Ectodermal cell (in vitro differentiated cells): ENCODE data around the gene ONECUT1.

Experiments used
- H3K27ac ChIP-seq: 2 replicates; pipeline ENCODE4 v1.7.0; 2013; ENCODE audit warnings: mild to moderate bottlenecking, low read depth, low read length; ENCODE audit not compliant: insufficient read depth, poor library complexity, severe bottlenecking
- H3K27me3 ChIP-seq: 2 replicates; pipeline ENCODE4 v1.7.0; 2013; ENCODE audit warnings: mild to moderate bottlenecking, low read length; ENCODE audit not compliant: insufficient read depth, control insufficient read depth, poor library complexity, severe bottlenecking
- H3K36me3 ChIP-seq: one replicate; pipeline ENCODE4 v1.7.0; 2013; ENCODE audit warnings: low read length; ENCODE audit not compliant: control insufficient read depth, insufficient read depth
- H3K4me1 ChIP-seq: one replicate; pipeline ENCODE4 v1.7.0; 2013; ENCODE audit warnings: low read length; ENCODE audit not compliant: control insufficient read depth, insufficient read depth
- H3K4me3 ChIP-seq: 2 replicates; pipeline ENCODE4 v1.7.0; 2013; ENCODE audit warnings: low read depth, low read length, control low read depth; ENCODE audit not compliant: insufficient read depth
- H3K9me3 ChIP-seq: 2 replicates; pipeline ENCODE4 v1.7.0; 2013; ENCODE audit warnings: mild to moderate bottlenecking, low read length, moderate library complexity; ENCODE audit not compliant: control insufficient read depth
- WGBS, 2 experiments: methylation state at CpG; one replicate each; pipeline ENCODE4 v1.1.7; 2013; ENCODE audit warnings: missing lambda C conversion rate in 2 of 2; 5-methylcytosine and 5-hydroxymethylcytosine counted together

ONECUT1 gene

DNA sequence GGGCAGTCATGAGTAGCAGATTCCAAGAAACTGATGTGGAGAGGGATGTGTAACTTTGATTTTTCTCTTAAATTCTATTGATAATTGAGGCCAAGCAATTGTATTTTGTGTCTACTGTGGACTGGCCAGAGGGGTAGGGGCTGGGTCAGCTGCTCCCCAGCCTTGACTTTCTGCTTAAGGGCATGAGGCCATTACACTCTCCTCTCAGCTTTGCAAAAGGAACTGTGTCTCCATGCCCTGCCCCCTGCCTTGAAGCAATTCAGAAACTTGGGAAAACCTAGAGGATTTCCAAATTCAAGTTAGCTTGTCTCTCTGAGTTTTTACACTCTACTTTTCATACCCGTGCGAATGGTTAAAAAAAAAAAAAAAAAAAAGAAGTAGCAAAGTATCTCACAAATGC, 38.6 kb downstream of the ONECUT1 start:
- Histone ChIP-seq H3K27me3 (no peaks in the 10 kb centered on the region), H3K27ac (no peak overlapping the region), H3K36me3 (no peaks in the 10 kb centered on the region), H3K4me3 (no peak overlapping the region), H3K9me3 (no peaks in the 10 kb centered on the region), H3K4me1 (peaks cover 3% of the 10 kb centered on the region)
- 81% methylated on average over 2 of the region's 2 CpGs; no CpG with 5 or more reads in 1 of the 2 experiments for WGBS, 2 experiments

- no peak overlapping the region for H3K27ac ChIP-seq
- H3K27me3 ChIP-seq = no peaks in the 10 kb centered on the region
- H3K36me3 ChIP-seq = no peaks in the 10 kb centered on the region
- H3K4me3 ChIP-seq = no peak overlapping the region
- 23 to 52% methylated on average over 2 to 3 of the region's 4 CpGs for WGBS, 2 experiments
- H3K4me1 ChIP-seq = peaks cover 3% of the 10 kb centered on the region
- no peaks in the 10 kb centered on the region for H3K9me3 ChIP-seq
Measured at GRCh38 chr15:52749258-52749657, 40.9 kb downstream of the ONECUT1 start.

GRCh38 chr15:52746162-52746757, 43.9 kb downstream of the ONECUT1 start:
- Histone ChIP-seq H3K4me3 (no peak overlapping the region), H3K27ac (no peak overlapping the region), H3K9me3 (no peaks in the 10 kb centered on the region), H3K4me1 (peaks cover 3% of the 10 kb centered on the region), H3K27me3 (no peaks in the 10 kb centered on the region), H3K36me3 (no peaks in the 10 kb centered on the region)
- 68 to 90% methylated on average over 4 to 6 of the region's 6 CpGs for WGBS, 2 experiments

GRCh38 chr15:52745326-52746161, 44.6 kb downstream of the ONECUT1 start:
- no peaks in the 10 kb centered on the region for H3K9me3 ChIP-seq
- H3K4me3 ChIP-seq = no peak overlapping the region
- WGBS, 2 experiments = 49 to 67% methylated on average over 12 of the region's 12 CpGs
- H3K36me3 ChIP-seq = no peaks in the 10 kb centered on the region
- peaks cover 3% of the 10 kb centered on the region for H3K4me1 ChIP-seq
- H3K27me3 ChIP-seq = no peaks in the 10 kb centered on the region
- H3K27ac ChIP-seq = no peak overlapping the region

- 88 to 93% methylated on average over 4 of the region's 4 CpGs for WGBS, 2 experiments
- no peak overlapping the region for H3K4me3 ChIP-seq
Measured at GRCh38 chr15:52738311-52738710, 51.8 kb downstream of the ONECUT1 start.

DNA sequence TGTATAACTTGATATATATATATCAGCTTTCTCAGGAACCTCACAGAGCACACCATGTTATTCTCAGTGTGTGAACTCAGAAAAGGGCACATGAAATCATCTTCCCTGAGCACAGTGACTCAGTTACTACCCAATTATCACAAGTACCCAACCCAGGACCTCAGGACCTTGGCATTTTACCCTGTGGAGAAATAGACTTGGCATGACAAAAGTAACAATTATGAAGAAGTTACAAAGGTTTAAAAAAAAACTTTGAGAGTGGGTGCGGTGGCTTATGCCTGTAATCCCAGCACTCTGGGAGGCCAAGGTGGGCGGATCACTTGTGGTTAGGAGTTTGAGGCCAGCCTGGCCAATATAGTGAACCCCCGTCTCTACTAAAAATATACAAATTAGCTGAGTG, 52.4 kb downstream of the ONECUT1 start:
- Histone ChIP-seq H3K27me3 (no peaks in the 10 kb centered on the region), H3K4me3 (no peak overlapping the region), H3K27ac (no peak overlapping the region), H3K9me3 (no peaks in the 10 kb centered on the region), H3K36me3 (no peaks in the 10 kb centered on the region), H3K4me1 (no peaks in the 10 kb centered on the region)
- 85 to 95% methylated on average over 3 of the region's 3 CpGs for WGBS, 2 experiments

More at GRCh38 chr15:52738311-52738710, 51.8 kb downstream of the ONECUT1 start:
- H3K4me1 ChIP-seq = no peaks in the 10 kb centered on the region
- no peaks in the 10 kb centered on the region for H3K27me3 ChIP-seq
- no peaks in the 10 kb centered on the region for H3K36me3 ChIP-seq
- H3K9me3 ChIP-seq = no peaks in the 10 kb centered on the region
- H3K27ac ChIP-seq = no peak overlapping the region

DNA sequence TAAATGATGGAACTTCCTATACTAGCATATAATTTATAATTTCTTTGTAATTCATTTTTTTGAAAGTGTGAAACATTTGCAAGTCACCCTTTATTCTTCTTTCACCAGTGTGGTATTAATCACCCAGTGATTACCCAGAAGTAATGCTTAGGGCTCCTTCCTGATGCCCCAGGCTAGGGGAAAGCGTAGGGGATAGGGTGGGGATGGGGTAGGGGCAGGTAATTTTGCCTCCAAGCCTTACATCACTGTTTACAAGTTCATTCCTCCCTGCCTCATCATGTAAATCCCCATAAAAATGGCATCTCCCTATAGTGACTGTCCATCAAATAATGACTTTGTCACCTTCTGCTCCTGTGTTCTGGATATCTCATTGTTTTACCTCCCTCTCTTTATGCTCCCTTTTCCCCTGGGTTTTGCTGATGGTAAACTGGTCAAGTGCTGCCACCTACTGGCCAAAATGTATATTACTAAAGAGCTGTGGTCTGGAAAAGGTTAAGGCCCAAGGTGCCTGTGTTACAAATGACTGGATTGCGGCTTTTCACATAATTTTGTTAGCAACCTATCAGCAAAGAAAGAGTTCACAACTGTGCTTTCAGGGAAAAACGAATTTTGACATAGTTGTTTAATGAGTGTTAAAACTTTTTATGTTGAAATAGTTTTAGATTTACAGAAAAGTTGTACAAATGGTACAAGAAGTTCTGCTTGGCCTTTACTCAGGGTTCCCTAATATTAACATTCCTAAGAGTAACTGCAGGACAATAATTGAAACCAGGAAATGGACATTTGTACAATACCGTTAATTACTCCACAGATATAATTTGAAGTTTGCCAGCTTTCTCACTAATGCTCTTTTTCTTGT, 54.7 kb downstream of the ONECUT1 start:
- no peaks in the 10 kb centered on the region for H3K4me1 ChIP-seq
- H3K27ac ChIP-seq = no peak overlapping the region
- H3K27me3 ChIP-seq = no peaks in the 10 kb centered on the region
- WGBS, 2 experiments = 41 to 50% methylated on average over 3 of the region's 4 CpGs
- H3K4me3 ChIP-seq = no peak overlapping the region
- no peaks in the 10 kb centered on the region for H3K36me3 ChIP-seq
- H3K9me3 ChIP-seq = no peaks in the 10 kb centered on the region

GRCh38 chr15:52734329-52734728, 55.8 kb downstream of the ONECUT1 start:
- 94 to 98% methylated on average over 3 of the region's 3 CpGs for WGBS, 2 experiments
- H3K27ac ChIP-seq = no peak overlapping the region
- H3K36me3 ChIP-seq = no peaks in the 10 kb centered on the region
- H3K27me3 ChIP-seq = no peaks in the 10 kb centered on the region
- no peaks in the 10 kb centered on the region for H3K9me3 ChIP-seq
- no peaks in the 10 kb centered on the region for H3K4me1 ChIP-seq
- H3K4me3 ChIP-seq = no peak overlapping the region

DNA sequence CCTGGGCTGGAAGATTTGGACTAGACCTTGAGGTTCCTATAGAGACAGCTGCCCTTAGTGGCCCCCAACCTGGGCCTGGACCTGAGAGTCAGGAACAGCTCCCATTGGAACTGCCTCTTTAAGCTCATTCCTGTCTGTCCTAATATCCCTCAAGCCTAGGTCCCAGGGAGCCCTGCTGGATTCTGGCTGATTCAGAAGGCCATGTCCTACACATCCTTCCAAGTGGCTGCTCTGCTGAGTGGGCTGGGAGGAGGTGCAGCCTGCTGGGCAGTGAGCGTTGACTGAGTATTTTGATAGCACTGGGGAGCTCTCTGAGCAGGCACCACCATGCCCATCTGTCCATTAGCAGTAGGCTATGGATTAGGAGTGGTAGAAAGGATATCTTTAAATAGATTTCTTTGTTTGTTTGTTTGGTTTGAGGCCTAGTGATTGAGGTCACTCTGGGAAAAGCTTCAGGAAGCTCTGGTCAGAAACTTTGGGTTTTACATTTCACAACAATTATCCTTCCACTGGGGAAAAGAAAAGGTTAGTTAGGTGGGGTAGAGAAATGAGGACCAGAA, 56.4 kb downstream of the ONECUT1 start:
- no peaks in the 10 kb centered on the region for H3K4me1 ChIP-seq
- 91 to 98% methylated on average over 1 of the region's 1 CpG for WGBS, 2 experiments

DNA sequence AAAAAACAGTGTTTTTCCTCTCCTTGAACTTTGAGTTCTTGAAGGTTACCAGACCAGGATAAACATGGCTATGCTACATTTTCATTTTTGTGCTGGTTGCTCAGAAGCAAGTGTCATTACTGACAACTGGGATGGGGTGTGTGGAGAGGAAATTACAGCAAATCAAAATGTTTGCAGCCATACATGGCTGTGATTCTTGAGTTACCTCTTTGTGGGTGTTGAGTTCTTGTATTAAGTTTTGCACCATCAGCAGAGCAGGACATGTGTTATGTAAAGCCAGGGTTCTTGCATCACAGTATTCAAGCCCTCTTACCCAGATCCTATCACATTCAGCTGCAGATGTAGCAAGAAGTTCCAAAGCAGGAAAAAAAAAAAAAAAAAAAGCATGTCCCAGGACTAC, 57.0 kb downstream of the ONECUT1 start:
- no peaks in the 10 kb centered on the region for H3K4me1 ChIP-seq
- no peaks in the 10 kb centered on the region for H3K36me3 ChIP-seq
- no peaks in the 10 kb centered on the region for H3K9me3 ChIP-seq
- no peak overlapping the region for H3K27ac ChIP-seq
- H3K4me3 ChIP-seq = no peak overlapping the region
- no peaks in the 10 kb centered on the region for H3K27me3 ChIP-seq

More for the DNA sequence above, 56.4 kb downstream of the ONECUT1 start:
- Histone ChIP-seq H3K9me3 (no peaks in the 10 kb centered on the region), H3K27me3 (no peaks in the 10 kb centered on the region), H3K27ac (no peak overlapping the region), H3K4me3 (no peak overlapping the region), H3K36me3 (no peaks in the 10 kb centered on the region)
